GM10266 (cell line): ENCODE data around the gene MASP2.
"Not testable (repeated sequence)": the region's sequence is repeated elsewhere in the genome, so short reads cannot be mapped to it uniquely, and the experiment has no call there.

Experiments used
- DNase-seq: peaks from one replicate; pipeline ENCODE4 v3.0.0; 2012; ENCODE audit errors: extremely low spot score
- CTCF ChIP-seq: IDR thresholded peaks from 2 replicates; pipeline ENCODE4 v1.5.1; 2012; ENCODE audit warnings: mild to moderate bottlenecking, low read depth; ENCODE audit not compliant: control insufficient read depth, insufficient read depth; ENCODE audit errors: missing control alignments

MASP2 gene

GRCh38 chr1:10990828-10991227 is 56.2 kb downstream of the MASP2 start:
- TF ChIP-seq CTCF: no peak
- no peak for DNase-seq

DNA sequence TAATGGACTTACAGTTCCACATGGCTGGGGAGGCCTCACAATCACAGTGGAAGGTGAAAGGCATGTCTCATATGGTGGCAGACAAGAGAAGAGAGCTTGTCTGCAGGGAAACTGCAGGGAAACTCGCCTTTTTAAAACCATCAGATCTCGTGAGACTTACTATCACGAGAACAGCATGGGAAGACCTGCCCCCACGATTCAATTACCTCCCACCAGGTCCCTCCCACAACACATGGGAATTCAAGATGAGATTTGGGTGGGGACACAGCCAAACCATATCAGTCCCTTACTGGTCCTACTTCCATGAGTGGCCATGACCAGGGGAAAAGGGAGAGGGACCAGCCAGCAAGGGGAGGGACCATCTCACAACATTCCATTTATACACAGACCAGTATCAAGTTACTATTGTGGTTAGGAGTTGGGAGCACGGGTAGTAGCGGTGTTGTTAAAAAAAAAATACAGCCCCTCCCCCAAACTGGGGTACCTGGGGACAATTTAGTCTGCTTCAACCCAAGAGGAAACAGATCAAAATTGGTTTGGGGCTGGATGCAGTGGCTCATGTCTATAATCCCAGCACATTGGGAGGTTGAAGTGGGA is 57.0 kb downstream of the MASP2 start:
- DNase-seq: not testable (repeated sequence)

DNA sequence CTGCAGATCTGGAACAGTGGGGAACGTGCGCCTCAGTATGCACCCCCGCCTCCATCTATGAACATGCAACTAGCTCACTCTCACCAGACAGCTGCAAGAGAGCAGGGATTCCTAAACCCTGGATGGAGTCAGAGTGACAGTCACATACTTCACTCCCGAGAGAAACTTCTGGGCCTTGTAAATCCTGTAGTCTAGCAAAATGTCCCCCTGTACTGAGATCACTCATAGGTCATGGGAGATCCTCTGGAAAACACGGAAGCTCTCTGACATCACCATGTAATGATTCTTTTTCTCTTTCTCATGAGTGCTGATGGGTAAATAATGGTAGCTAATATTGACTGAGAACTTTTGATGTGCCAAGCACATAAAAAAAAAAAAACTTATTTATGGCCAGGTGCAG is 57.9 kb downstream of the MASP2 start:
- DNase-seq: no peak
- TF ChIP-seq CTCF: no peak

GRCh38 chr1:10987840-10988417 is 59.1 kb downstream of the MASP2 start:
- no peak for TF ChIP-seq CTCF
- no peak for DNase-seq

DNA sequence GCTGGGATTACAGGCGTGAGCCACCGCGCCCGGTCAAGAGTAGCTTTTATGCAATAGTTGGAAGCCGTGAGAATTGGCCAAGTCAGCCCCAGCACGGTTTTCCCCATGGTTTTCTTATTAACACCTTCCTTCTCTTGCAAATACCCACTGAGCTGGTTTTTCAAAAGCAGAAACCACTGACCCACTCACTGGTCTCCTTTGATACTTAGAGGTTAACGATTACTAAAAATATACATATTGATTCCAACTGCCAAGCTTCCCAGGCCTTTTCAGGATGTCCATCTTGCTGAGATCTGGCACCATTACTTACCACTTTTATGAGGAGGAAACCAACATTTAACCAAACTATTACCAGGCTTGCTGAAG is 60.5 kb downstream of the MASP2 start:
- no peak for DNase-seq
- no peak for TF ChIP-seq CTCF

- no peak for DNase-seq
- TF ChIP-seq CTCF: no peak
Measured at GRCh38 chr1:10980841-10981727, 66.0 kb downstream of the MASP2 start.

- peak; percentile 19 for TF ChIP-seq CTCF
- no peak for DNase-seq
Measured at GRCh38 chr1:10980094-10980577, 66.9 kb downstream of the MASP2 start.
